ENCODE results near the gene DCLRE1B. TPM values are rescaled to one million over a fixed set of nuclear protein-coding genes. Genes with fewer than 3 reads are reported as not detected.

The DCLRE1B gene
- polyA plus RNA-seq, 1 donor from 2014 or later = 7.3 TPM

DNA sequence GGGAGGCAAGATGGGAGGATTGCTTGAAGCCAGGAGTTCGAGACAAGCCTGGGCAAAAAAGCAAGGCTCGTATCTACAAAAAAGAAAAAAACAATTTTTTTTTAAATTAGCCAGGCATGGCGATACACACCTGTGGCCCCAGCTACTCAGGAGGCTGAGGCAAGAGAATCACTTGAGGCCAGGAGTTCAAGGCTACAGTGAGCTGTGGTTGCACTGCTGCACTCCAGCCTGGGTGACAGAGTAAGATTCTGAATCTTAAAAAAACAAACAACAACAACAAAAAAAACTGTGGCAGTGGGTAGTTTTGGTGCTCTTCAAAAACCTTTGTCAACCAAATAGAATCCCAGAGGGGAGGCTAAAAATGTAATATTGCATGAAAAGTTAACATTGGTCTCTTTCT lies 34.3 kb upstream of the DCLRE1B start:
- Histone ChIP-seq H3K9ac (ENCODE audit: low read length) (no peak overlapping the region), H3K9me2 (ENCODE audit: insufficient read depth, low read length) (no peaks in the 10 kb centered on the region), H2AFZ (ENCODE audit: low read depth, low read length) (no peak overlapping the region), H3K79me2 (replicated peaks; ENCODE audit: insufficient read depth, low read length) (no peaks in the 10 kb centered on the region), H3K9me3 (ENCODE audit: low read length) (no peaks in the 10 kb centered on the region), H3K36me3 (ENCODE audit: insufficient read depth, low read length) (no peaks in the 10 kb centered on the region), H4K20me1 (ENCODE audit: insufficient read depth) (no peaks in the 10 kb centered on the region), H3K27ac (ENCODE audit: low read length) (no peak overlapping the region), H3K4me3 (ENCODE audit: low read length) (no peak overlapping the region), H3K4me2 (ENCODE audit: low read length) (no peak overlapping the region), H3K27me3 (ENCODE audit: insufficient read depth, low read depth, low read length) (no peaks in the 10 kb centered on the region), H3F3A (ENCODE audit: insufficient read depth, low read length, poor library complexity, severe bottlenecking) (no peaks in the 10 kb centered on the region)
- TF ChIP-seq POLR2AphosphoS5 (IDR thresholded peaks at IDR 0.05) (no peak), TAF1 (IDR thresholded peaks at IDR 0.05; ENCODE audit: low read depth) (no peak), RAD21 (conservative IDR thresholded peaks at IDR 0.05) (no peak), SMC3 (conservative IDR thresholded peaks at IDR 0.05; ENCODE audit: poor library complexity) (no peak), EP300 (conservative IDR thresholded peaks at IDR 0.05; ENCODE audit: poor library complexity, severe bottlenecking) (no peak), EZH2 (IDR thresholded peaks at IDR 0.05; ENCODE audit: borderline replicate concordance, insufficient read depth, low read length, poor library complexity, severe bottlenecking) (no peak), MXI1 (conservative IDR thresholded peaks at IDR 0.05; ENCODE audit: poor library complexity, severe bottlenecking) (no peak)
- TF ChIP-seq, protein P1, sequence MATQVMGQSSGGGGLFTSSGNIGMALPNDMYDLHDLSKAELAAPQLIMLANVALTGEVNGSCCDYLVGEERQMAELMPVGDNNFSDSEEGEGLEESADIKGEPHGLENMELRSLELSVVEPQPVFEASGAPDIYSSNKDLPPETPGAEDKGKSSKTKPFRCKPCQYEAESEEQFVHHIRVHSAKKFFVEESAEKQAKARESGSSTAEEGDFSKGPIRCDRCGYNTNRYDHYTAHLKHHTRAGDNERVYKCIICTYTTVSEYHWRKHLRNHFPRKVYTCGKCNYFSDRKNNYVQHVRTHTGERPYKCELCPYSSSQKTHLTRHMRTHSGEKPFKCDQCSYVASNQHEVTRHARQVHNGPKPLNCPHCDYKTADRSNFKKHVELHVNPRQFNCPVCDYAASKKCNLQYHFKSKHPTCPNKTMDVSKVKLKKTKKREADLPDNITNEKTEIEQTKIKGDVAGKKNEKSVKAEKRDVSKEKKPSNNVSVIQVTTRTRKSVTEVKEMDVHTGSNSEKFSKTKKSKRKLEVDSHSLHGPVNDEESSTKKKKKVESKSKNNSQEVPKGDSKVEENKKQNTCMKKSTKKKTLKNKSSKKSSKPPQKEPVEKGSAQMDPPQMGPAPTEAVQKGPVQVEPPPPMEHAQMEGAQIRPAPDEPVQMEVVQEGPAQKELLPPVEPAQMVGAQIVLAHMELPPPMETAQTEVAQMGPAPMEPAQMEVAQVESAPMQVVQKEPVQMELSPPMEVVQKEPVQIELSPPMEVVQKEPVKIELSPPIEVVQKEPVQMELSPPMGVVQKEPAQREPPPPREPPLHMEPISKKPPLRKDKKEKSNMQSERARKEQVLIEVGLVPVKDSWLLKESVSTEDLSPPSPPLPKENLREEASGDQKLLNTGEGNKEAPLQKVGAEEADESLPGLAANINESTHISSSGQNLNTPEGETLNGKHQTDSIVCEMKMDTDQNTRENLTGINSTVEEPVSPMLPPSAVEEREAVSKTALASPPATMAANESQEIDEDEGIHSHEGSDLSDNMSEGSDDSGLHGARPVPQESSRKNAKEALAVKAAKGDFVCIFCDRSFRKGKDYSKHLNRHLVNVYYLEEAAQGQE (IDR thresholded peaks at IDR 0.05; ENCODE audit: borderline replicate concordance) = no peak
- TF ChIP-seq, protein P2, sequence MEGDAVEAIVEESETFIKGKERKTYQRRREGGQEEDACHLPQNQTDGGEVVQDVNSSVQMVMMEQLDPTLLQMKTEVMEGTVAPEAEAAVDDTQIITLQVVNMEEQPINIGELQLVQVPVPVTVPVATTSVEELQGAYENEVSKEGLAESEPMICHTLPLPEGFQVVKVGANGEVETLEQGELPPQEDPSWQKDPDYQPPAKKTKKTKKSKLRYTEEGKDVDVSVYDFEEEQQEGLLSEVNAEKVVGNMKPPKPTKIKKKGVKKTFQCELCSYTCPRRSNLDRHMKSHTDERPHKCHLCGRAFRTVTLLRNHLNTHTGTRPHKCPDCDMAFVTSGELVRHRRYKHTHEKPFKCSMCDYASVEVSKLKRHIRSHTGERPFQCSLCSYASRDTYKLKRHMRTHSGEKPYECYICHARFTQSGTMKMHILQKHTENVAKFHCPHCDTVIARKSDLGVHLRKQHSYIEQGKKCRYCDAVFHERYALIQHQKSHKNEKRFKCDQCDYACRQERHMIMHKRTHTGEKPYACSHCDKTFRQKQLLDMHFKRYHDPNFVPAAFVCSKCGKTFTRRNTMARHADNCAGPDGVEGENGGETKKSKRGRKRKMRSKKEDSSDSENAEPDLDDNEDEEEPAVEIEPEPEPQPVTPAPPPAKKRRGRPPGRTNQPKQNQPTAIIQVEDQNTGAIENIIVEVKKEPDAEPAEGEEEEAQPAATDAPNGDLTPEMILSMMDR (IDR thresholded peaks at IDR 0.05; ENCODE audit: poor library complexity, severe bottlenecking) = no peak

DNA sequence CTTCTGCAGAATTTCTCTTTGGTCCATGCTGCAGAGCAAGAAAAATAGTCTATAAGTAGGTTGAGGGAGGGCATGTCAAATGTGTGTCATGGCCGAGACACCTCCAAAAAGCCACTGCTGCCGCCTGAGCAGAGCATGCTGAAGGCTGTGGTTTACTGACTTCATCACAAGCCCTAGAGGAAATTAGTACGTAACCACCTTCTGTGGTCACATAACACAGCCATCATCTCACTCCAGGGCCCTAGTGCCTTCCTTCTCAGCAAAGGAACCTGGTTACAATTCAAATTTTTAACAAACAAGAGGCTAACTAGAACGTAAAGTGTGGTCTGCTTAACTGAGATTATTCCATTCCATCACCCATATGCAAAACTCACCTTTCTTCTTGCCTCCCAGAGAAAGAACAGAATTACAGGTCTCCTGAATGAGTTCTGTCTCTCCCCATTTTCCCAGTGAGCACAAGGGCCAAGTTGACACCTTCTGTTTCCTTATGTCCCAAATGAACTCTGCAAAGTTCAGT lies 33.5 kb upstream of the DCLRE1B start, which contains the start of gene PTPN22:
TSS of gene PTPN22 (minus strand) at position 116 of the 517 bp plus-strand sequence.
- H3K4me2 ChIP-seq (ENCODE audit: low read length) = no peak within 1 kb of the TSS

More for the DNA sequence above, 33.5 kb upstream of the DCLRE1B start, which contains the start of gene PTPN22:
- Histone ChIP-seq H3K27ac (ENCODE audit: low read length) (no peak within 1 kb of the TSS), H3K9me3 (ENCODE audit: low read length) (no peaks in the 10 kb centered on the region), H3K36me3 (ENCODE audit: insufficient read depth, low read length) (no peaks in the 10 kb centered on the region), H3K27me3 (ENCODE audit: insufficient read depth, low read depth, low read length) (no peaks in the 10 kb centered on the region), H3K4me3 (ENCODE audit: low read length) (no peak within 1 kb of the TSS), H2AFZ (ENCODE audit: low read depth, low read length) (no peak within 1 kb of the TSS), H3K9me2 (ENCODE audit: insufficient read depth, low read length) (no peaks in the 10 kb centered on the region), H4K20me1 (ENCODE audit: insufficient read depth) (no peaks in the 10 kb centered on the region), H3K79me2 (replicated peaks; ENCODE audit: insufficient read depth, low read length) (no peaks in the 10 kb centered on the region), H3F3A (ENCODE audit: insufficient read depth, low read length, poor library complexity, severe bottlenecking) (no peaks in the 10 kb centered on the region), H3K9ac (ENCODE audit: low read length) (no peak within 1 kb of the TSS)
- TF ChIP-seq, protein P1 (IDR thresholded peaks at IDR 0.05; ENCODE audit: borderline replicate concordance) = no peak
- TF ChIP-seq SMC3 (conservative IDR thresholded peaks at IDR 0.05; ENCODE audit: poor library complexity) (no peak), EP300 (conservative IDR thresholded peaks at IDR 0.05; ENCODE audit: poor library complexity, severe bottlenecking) (no peak), RAD21 (conservative IDR thresholded peaks at IDR 0.05) (no peak), POLR2AphosphoS5 (IDR thresholded peaks at IDR 0.05) (no peak), MXI1 (conservative IDR thresholded peaks at IDR 0.05; ENCODE audit: poor library complexity, severe bottlenecking) (no peak), EZH2 (IDR thresholded peaks at IDR 0.05; ENCODE audit: borderline replicate concordance, insufficient read depth, low read length, poor library complexity, severe bottlenecking) (no peak), TAF1 (IDR thresholded peaks at IDR 0.05; ENCODE audit: low read depth) (no peak)
- TF ChIP-seq, protein P2 (IDR thresholded peaks at IDR 0.05; ENCODE audit: poor library complexity, severe bottlenecking) = no peak
